GM12891 (cell line): ENCODE measurements around the gene EXO1.

Experiments
- PAX5 ChIP-seq: IDR thresholded peaks from 2 replicates; pipeline ENCODE4 v1.6.1; 2011; ENCODE audit warnings: low read length, moderate library complexity, mild to moderate bottlenecking; ENCODE audit not compliant: insufficient read depth, severe bottlenecking
- POLR2A ChIP-seq: IDR thresholded peaks from 2 replicates; pipeline ENCODE4 v1.6.1; 2011; ENCODE audit warnings: low read depth, low read length, control low read depth
- POLR2AphosphoS5 ChIP-seq: IDR thresholded peaks from 2 replicates; pipeline ENCODE4 v1.6.1; 2011; ENCODE audit warnings: low read depth, low read length, control low read depth
- POU2F2 ChIP-seq: IDR thresholded peaks from 2 replicates; pipeline ENCODE4 v1.6.1; 2011; ENCODE audit warnings: low read depth, mild to moderate bottlenecking, control low read depth, low read length, moderate library complexity
- SPI1 ChIP-seq: IDR thresholded peaks from 2 replicates; pipeline ENCODE4 v1.6.1; 2011; ENCODE audit warnings: low read depth, low read length, control low read depth
- TAF1 ChIP-seq: IDR thresholded peaks from 2 replicates; pipeline ENCODE4 v1.6.1; 2011; ENCODE audit warnings: low read depth, low read length, control low read depth

- no peak for TF ChIP-seq POLR2A
- no peak for TF ChIP-seq TAF1
- TF ChIP-seq POLR2AphosphoS5, result no peak
- no peak for TF ChIP-seq SPI1
- no peak for TF ChIP-seq POU2F2
- TF ChIP-seq PAX5, result no peak
These were observed 13.1 kb upstream of the EXO1 start for GRCh38 chr1:241834733-241835377.
